Stimulated activated CD4-positive, alpha-beta T cell treated with anti-CD3 and anti-CD28 coated beads, Interleukin-12 subunit alpha, Interleukin-12 subunit beta, amount 100 ng/mL, for 4 hours (primary cell): Measurements from ENCODE around the gene PRM1.
A peak's percentile ranks its signal among the peaks of the same experiment; 100 is the strongest.

Source experiments
- DNase-seq: peaks from one replicate; pipeline ENCODE4 v3.0.0-alpha.2; 2020

Gene PRM1

GRCh38 chr16:11251525-11252481 is 29.3 kb downstream of the PRM1 start:
- DNase-seq, result peak; percentile 79

GRCh38 chr16:11250786-11251524 is 30.2 kb downstream of the PRM1 start:
- no peak for DNase-seq

GRCh38 chr16:11250091-11250785 is 30.9 kb downstream of the PRM1 start:
- peak; percentile 33 for DNase-seq

GRCh38 chr16:11249233-11250061 is 31.7 kb downstream of the PRM1 start:
- no peak for DNase-seq

GRCh38 chr16:11248133-11248532 is 33.0 kb downstream of the PRM1 start:
- no peak for DNase-seq

GRCh38 chr16:11245988-11246387 is 35.1 kb downstream of the PRM1 start:
- no peak for DNase-seq

GRCh38 chr16:11245222-11245737 is 35.9 kb downstream of the PRM1 start:
- DNase-seq, result no peak

GRCh38 chr16:11242658-11243057 is 38.5 kb downstream of the PRM1 start:
- DNase-seq, result no peak

- no peak for DNase-seq
Observed at GRCh38 chr16:11241480-11242204, 39.5 kb downstream of the PRM1 start.

GRCh38 chr16:11240636-11241473 is 40.3 kb downstream of the PRM1 start:
- no peak for DNase-seq

GRCh38 chr16:11239644-11240632 is 41.2 kb downstream of the PRM1 start:
- DNase-seq, result no peak

- DNase-seq, result no peak
Observed at GRCh38 chr16:11238272-11239202, 42.6 kb downstream of the PRM1 start.

- DNase-seq, result no peak
Observed at GRCh38 chr16:11236461-11237254, 44.5 kb downstream of the PRM1 start.

GRCh38 chr16:11235703-11235991 is 45.5 kb downstream of the PRM1 start:
- no peak for DNase-seq

GRCh38 chr16:11234884-11235702 is 46.0 kb downstream of the PRM1 start:
- DNase-seq, result no peak

GRCh38 chr16:11233727-11234376 is 47.3 kb downstream of the PRM1 start:
- DNase-seq, result peak; percentile 66
